ENCODE results near the gene ELAVL1.
A peak's percentile ranks its signal among the peaks of the same experiment; 100 is the strongest.

Gene ELAVL1

DNA sequence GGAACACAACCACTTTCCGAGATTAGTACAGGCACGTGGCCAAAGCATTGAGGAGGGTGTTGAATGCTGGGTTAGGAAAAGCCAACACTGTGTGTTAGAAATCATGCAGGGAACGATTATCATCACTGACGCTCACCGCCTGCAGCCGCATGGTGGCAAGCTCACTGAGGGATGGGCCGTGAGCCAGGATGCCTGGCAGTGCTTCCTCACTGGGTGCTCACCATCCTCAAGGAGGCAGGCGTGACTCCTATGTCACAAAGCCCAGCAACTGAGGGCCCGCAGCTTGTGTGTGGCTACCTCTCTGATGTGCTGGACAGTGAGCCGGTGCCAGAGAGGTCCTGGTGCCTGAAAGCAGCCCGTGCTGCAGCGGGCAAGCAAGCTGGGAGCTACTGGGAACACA, 31.6 kb downstream of the ELAVL1 start:
- no peak overlapping the region for H3K9ac ChIP-seq (ENCODE audit: low read depth, low read length)
- H3K9me3 ChIP-seq (ENCODE audit: insufficient read depth, low read depth, low read length), result no peaks in the 10 kb centered on the region
- no peak overlapping the region for H3K27ac ChIP-seq (ENCODE audit: low read length)
- peaks cover 76% of the 10 kb centered on the region for H3K36me3 ChIP-seq (ENCODE audit: insufficient read depth, low read depth, low read length)
- no peaks in the 10 kb centered on the region for H3K27me3 ChIP-seq (ENCODE audit: insufficient read depth, low read length)
- no peak overlapping the region for H3K4me3 ChIP-seq (ENCODE audit: low read length)
- peaks cover 3% of the 10 kb centered on the region; the same call in 1 of the 2 replicates for H3K4me1 ChIP-seq (ENCODE audit: insufficient read depth, low read length)

GRCh38 chr19:7971553-7972520, 33.6 kb downstream of the ELAVL1 start:
- 0 out of 2 replicates have a peak overlapping the region, but pooled peaks have one; percentile 1 for H3K9ac ChIP-seq (ENCODE audit: low read depth, low read length)
- H3K9me3 ChIP-seq (ENCODE audit: insufficient read depth, low read depth, low read length), result no peaks in the 10 kb centered on the region
- no peak overlapping the region for H3K27ac ChIP-seq (ENCODE audit: low read length)
- peaks cover 6% of the 10 kb centered on the region; the same call in 1 of the 2 replicates for H3K4me1 ChIP-seq (ENCODE audit: insufficient read depth, low read length)
- H3K27me3 ChIP-seq (ENCODE audit: insufficient read depth, low read length), result no peaks in the 10 kb centered on the region
- H3K36me3 ChIP-seq (ENCODE audit: insufficient read depth, low read depth, low read length), result peaks cover 76% of the 10 kb centered on the region
- no peak overlapping the region for H3K4me3 ChIP-seq (ENCODE audit: low read length)

GRCh38 chr19:7970716-7971448, 34.6 kb downstream of the ELAVL1 start:
- H3K36me3 ChIP-seq (ENCODE audit: insufficient read depth, low read depth, low read length), result peaks cover 80% of the 10 kb centered on the region
- H3K27me3 ChIP-seq (ENCODE audit: insufficient read depth, low read length), result no peaks in the 10 kb centered on the region
- no peaks in the 10 kb centered on the region for H3K9me3 ChIP-seq (ENCODE audit: insufficient read depth, low read depth, low read length)
- no peak overlapping the region for H3K27ac ChIP-seq (ENCODE audit: low read length)
- H3K9ac ChIP-seq (ENCODE audit: low read depth, low read length), result 0 out of 2 replicates have a peak overlapping the region, but pooled peaks have one; percentile 1
- peaks cover 6% of the 10 kb centered on the region; the same call in 1 of the 2 replicates for H3K4me1 ChIP-seq (ENCODE audit: insufficient read depth, low read length)
- no peak overlapping the region for H3K4me3 ChIP-seq (ENCODE audit: low read length)

DNA sequence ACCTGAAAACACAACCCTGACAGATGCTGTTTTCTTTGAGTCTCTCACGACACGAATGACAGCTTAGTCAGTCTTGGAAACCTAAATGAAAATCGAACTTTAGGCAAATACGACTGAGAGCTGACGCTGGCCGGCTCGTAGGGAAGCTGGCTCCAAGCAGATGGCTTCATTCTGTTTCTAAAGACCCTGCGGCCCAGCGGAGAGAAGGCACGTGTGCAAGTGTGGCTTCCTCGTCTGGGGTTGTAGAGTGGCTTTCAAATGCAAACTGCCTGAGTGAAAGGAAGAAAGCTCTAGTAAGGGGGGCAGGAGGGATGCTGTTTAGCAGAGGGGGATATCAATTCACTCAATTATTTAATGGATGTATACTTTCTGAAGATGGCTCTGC, 35.9 kb downstream of the ELAVL1 start:
- Histone ChIP-seq H3K9me3 (ENCODE audit: insufficient read depth, low read depth, low read length) (no peaks in the 10 kb centered on the region), H3K4me1 (ENCODE audit: insufficient read depth, low read length) (peaks cover 6% of the 10 kb centered on the region; the same call in 1 of the 2 replicates), H3K9ac (ENCODE audit: low read depth, low read length) (peak overlapping the region; percentile 31; the same call in 1 of the 2 replicates), H3K4me3 (ENCODE audit: low read length) (no peak overlapping the region), H3K36me3 (ENCODE audit: insufficient read depth, low read depth, low read length) (peaks cover 81% of the 10 kb centered on the region), H3K27ac (ENCODE audit: low read length) (no peak overlapping the region), H3K27me3 (ENCODE audit: insufficient read depth, low read length) (no peaks in the 10 kb centered on the region)

- H3K9ac ChIP-seq (ENCODE audit: low read depth, low read length), result peak overlapping the region; percentile 31; the same call in 1 of the 2 replicates
- peaks cover 81% of the 10 kb centered on the region for H3K36me3 ChIP-seq (ENCODE audit: insufficient read depth, low read depth, low read length)
- no peak overlapping the region for H3K4me3 ChIP-seq (ENCODE audit: low read length)
- no peaks in the 10 kb centered on the region for H3K27me3 ChIP-seq (ENCODE audit: insufficient read depth, low read length)
- no peaks in the 10 kb centered on the region for H3K9me3 ChIP-seq (ENCODE audit: insufficient read depth, low read depth, low read length)
- peak overlapping the region; percentile 38 for H3K27ac ChIP-seq (ENCODE audit: low read length)
- peaks cover 6% of the 10 kb centered on the region; the same call in 1 of the 2 replicates for H3K4me1 ChIP-seq (ENCODE audit: insufficient read depth, low read length)
Measured at GRCh38 chr19:7968796-7969554, 36.5 kb downstream of the ELAVL1 start.

DNA sequence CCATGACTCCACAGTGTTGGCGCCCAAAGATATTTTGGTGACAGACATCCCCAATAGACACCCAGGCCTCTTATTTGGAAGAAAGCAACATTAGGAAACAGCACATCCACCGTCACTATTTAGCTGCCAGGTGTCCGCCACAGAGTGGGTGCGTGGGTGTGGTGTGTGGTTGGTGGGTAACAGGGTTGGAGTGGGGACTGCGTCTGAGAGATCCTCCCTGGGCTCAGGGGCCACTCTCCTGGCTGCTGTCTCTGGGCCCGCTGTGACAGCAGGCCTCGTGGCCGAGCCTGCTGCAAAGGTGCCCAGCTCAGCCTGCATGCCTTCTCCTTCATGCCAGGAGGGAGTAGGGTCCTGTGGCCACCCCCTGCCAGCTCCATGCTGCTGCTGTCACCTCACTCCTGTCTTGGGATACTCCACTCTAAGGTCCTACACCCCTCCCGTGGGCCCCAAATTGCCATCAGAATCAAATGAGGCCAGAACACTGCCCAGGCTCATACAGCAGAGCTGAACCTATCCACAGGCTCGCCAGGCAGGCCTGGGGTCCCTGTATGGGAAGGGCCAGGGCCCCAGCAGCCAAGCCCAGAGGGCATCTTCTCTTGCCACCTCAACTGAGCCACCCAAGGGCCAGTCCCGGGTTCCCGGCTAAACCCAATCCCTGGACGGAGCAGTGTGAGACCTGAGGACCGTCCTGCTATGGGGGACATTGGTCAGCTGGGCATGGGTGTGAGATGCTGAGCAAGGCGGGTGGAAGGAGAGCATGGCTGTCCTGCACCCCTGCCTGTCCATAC, 37.2 kb downstream of the ELAVL1 start:
- no peaks in the 10 kb centered on the region for H3K9me3 ChIP-seq (ENCODE audit: insufficient read depth, low read depth, low read length)
- peaks cover 6% of the 10 kb centered on the region; the same call in 1 of the 2 replicates for H3K4me1 ChIP-seq (ENCODE audit: insufficient read depth, low read length)
- H3K4me3 ChIP-seq (ENCODE audit: low read length), result no peak overlapping the region
- peak overlapping the region; percentile 38 for H3K27ac ChIP-seq (ENCODE audit: low read length)
- 0 out of 2 replicates have a peak overlapping the region, but pooled peaks have one; percentile 31 for H3K9ac ChIP-seq (ENCODE audit: low read depth, low read length)
- H3K27me3 ChIP-seq (ENCODE audit: insufficient read depth, low read length), result no peaks in the 10 kb centered on the region
- H3K36me3 ChIP-seq (ENCODE audit: insufficient read depth, low read depth, low read length), result peaks cover 81% of the 10 kb centered on the region

GRCh38 chr19:7965921-7966665, 39.3 kb downstream of the ELAVL1 start:
- Histone ChIP-seq H3K9me3 (ENCODE audit: insufficient read depth, low read depth, low read length) (no peaks in the 10 kb centered on the region), H3K36me3 (ENCODE audit: insufficient read depth, low read depth, low read length) (peaks cover 84% of the 10 kb centered on the region), H3K27ac (ENCODE audit: low read length) (no peak overlapping the region), H3K27me3 (ENCODE audit: insufficient read depth, low read length) (no peaks in the 10 kb centered on the region), H3K9ac (ENCODE audit: low read depth, low read length) (no peak overlapping the region), H3K4me1 (ENCODE audit: insufficient read depth, low read length) (peaks cover 6% of the 10 kb centered on the region; the same call in 1 of the 2 replicates), H3K4me3 (ENCODE audit: low read length) (no peak overlapping the region)

DNA sequence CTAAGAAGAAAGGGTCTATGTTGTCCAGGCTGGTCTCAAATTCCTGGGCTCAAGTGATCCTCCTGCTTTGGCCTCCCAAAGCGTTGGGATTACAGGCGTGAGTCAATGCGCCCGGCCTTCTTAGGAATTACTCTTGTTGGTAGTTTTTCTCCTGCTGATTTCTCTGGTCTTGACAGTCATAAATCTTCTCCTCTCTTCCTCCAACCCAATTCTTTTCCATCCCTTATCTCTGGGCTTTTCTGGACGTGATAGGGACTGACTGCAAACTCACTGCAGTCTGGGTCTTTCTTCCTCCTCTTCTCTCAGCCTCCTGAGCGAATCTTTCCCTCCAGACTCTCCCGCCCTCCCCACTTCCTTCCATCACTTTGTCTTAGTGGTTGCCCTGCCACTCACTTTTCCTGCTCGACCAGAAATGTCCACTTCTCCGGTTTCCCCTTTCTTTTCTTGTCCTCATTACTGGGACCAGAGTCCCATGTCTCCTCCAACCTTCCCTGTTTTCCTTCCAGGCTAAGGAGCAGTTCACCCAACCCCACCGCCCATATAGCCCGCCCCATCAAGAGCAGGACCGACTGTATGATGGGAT, 40.1 kb downstream of the ELAVL1 start:
- H3K27ac ChIP-seq (ENCODE audit: low read length), result no peak overlapping the region
- H3K4me1 ChIP-seq (ENCODE audit: insufficient read depth, low read length), result peaks cover 6% of the 10 kb centered on the region; the same call in 1 of the 2 replicates
- H3K4me3 ChIP-seq (ENCODE audit: low read length), result no peak overlapping the region
- no peaks in the 10 kb centered on the region for H3K9me3 ChIP-seq (ENCODE audit: insufficient read depth, low read depth, low read length)
- no peaks in the 10 kb centered on the region for H3K27me3 ChIP-seq (ENCODE audit: insufficient read depth, low read length)
- peaks cover 92% of the 10 kb centered on the region for H3K36me3 ChIP-seq (ENCODE audit: insufficient read depth, low read depth, low read length)
- no peak overlapping the region for H3K9ac ChIP-seq (ENCODE audit: low read depth, low read length)

DNA sequence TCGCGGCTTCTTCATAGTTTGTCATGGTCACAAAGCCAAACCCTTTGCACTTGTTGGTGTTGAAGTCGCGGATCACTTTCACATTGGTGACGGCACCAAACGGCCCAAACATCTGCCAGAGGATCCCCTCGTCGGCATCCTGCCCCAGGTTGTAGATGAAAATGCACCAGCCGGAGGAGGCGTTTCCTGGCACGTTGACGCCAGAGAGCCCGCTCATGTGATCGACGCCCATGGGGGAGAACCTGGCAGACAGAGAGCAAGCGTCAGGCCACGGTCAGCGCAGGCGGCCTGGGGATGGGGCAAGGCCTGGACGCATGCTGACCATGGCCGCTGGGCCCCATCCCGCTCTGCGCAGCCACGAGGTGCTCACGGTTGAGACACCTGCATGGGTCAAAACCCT, 41.9 kb downstream of the ELAVL1 start:
- Histone ChIP-seq H3K4me1 (ENCODE audit: insufficient read depth, low read length) (no peaks in the 10 kb centered on the region; the same call in 1 of the 2 replicates), H3K27ac (ENCODE audit: low read length) (no peak overlapping the region), H3K36me3 (ENCODE audit: insufficient read depth, low read depth, low read length) (peaks cover 98% of the 10 kb centered on the region), H3K9me3 (ENCODE audit: insufficient read depth, low read depth, low read length) (no peaks in the 10 kb centered on the region), H3K9ac (ENCODE audit: low read depth, low read length) (no peak overlapping the region), H3K4me3 (ENCODE audit: low read length) (no peak overlapping the region), H3K27me3 (ENCODE audit: insufficient read depth, low read length) (no peaks in the 10 kb centered on the region)

Measured in iPS-20b (cell line).